Esophagus muscularis mucosa (tissue), 4 donors: ENCODE data around the gene RERE. TPM values are rescaled to one million over a fixed set of nuclear protein-coding genes. Genes with fewer than 3 reads are reported as not detected.

Experiments used
- DNase-seq: peaks from one replicate; pipeline ENCODE4 v3.0.0-alpha.2; 2017; ENCODE audit errors: extremely low spot score
- H3K27ac ChIP-seq, 4 donors: fragments of 200-600 bp; sonication (generic); replicated peaks in 1 of 4; 1 replicate in 3 of 4; 2 replicates in 1 of 4; pipeline ENCODE4 v1.5.1; 2016 to 2019; ENCODE audit warnings: mild to moderate bottlenecking in 1 of 4
- H3K27me3 ChIP-seq, 4 donors: fragments of 200-600 bp; sonication (generic); one replicate each; pipeline versions ENCODE4 v1.5.1 to v1.6.0; 2016 to 2019
- H3K36me3 ChIP-seq, 4 donors: fragments of 200-600 bp; sonication (generic); one replicate each; pipeline ENCODE4 v1.5.1; 2016 to 2019
- H3K4me1 ChIP-seq, 4 donors: fragments of 200-600 bp; sonication (generic); one replicate each; pipeline ENCODE4 v1.5.1; 2016 to 2019
- H3K4me3 ChIP-seq, 4 donors: fragments of 200-600 bp; sonication (generic); 1 replicate in 2 of 4; 2 replicates in 2 of 4; pipeline ENCODE4 v1.5.1; 2016 to 2019; ENCODE audit warnings: mild to moderate bottlenecking in 4 of 4, moderate library complexity in 1 of 4
- H3K9me3 ChIP-seq, 4 donors: fragments of 200-600 bp; sonication (generic); 1 replicate in 3 of 4; 2 replicates in 1 of 4; pipeline ENCODE4 v1.5.1; 2016 to 2019
- CTCF ChIP-seq, 3 experiments: fragments of 200-600 bp in 2 of 3; fragments of 450-650 bp in 1 of 3; sonication (generic) in 2 of 3; IDR thresholded peaks; one replicate each; pipeline ENCODE4 v1.5.1; 2017 to 2019; ENCODE audit warnings: antibody characterized with exemption in 3 of 3, mild to moderate bottlenecking in 2 of 3, moderate library complexity in 1 of 3
- EP300 ChIP-seq: sonication (generic); formaldehyde crosslinking; IDR thresholded peaks from one replicate; pipeline ENCODE4 v1.6.1; 2017; ENCODE audit warnings: antibody characterized with exemption
- POLR2A ChIP-seq: fragments of 450-650 bp; IDR thresholded peaks from one replicate; pipeline ENCODE4 v1.6.1; 2017; ENCODE audit warnings: antibody characterized with exemption, moderate library complexity, mild to moderate bottlenecking, low read depth
- POLR2AphosphoS5 ChIP-seq, 2 donors: sonication (generic); formaldehyde crosslinking; IDR thresholded peaks; one replicate each; pipeline ENCODE4 v1.6.1; 2017; ENCODE audit warnings: antibody characterized with exemption in 2 of 2
- WGBS: methylation state at CpG from one replicate; pipeline ENCODE4 v1.1.5; 2018; 5-methylcytosine and 5-hydroxymethylcytosine counted together
- intact Hi-C: fragments of 100-400 bp; cut with DNase I; formaldehyde crosslinking; loops from one replicate; pipeline ENCODE4 v1.15.1; 2023
- total RNA-seq, 4 donors: library from RNA; depleted of rRNA; stranded (reverse); fragments of >200 nt; gene quantifications; one replicate each; pipeline versions ENCODE4 v1.1.0 to v1.2.1, GENCODE V29; 2016

The RERE gene
- total RNA-seq, 4 donors from 2014 or later = 133 to 212 (median 168) TPM

- Histone ChIP-seq H3K4me3 (peak within 1 kb of the TSS; percentile 64 to 91 (median 70)), H3K27ac (peak within 1 kb of the TSS; percentile 69 to 77 (median 72)), H3K4me1 (peaks cover 20 to 52% (median 47%) of the 10 kb centered on the region in 4 donors), H3K27me3 (no peaks in the 10 kb centered on the region), H3K36me3 (no peaks in the 10 kb centered on the region), H3K9me3 (no peaks in the 10 kb centered on the region)
- TF ChIP-seq POLR2AphosphoS5 (IDR thresholded peaks at IDR 0.05) = peak; percentile 81 to 93
- no peak for TF ChIP-seq CTCF (IDR thresholded peaks at IDR 0.05)
- no peak for TF ChIP-seq EP300
- TF ChIP-seq POLR2A = peak; percentile 32
- intact Hi-C loops = loop anchor here (10.0 kb wide), 2 partner anchors 113 to 203 kb away; no protein-coding TSS in a partner anchor
- DNase-seq = no peak
- WGBS = 29% methylated on average over 21 of the region's 75 CpGs
Observed at GRCh38 chr1:8317647-8318381, 499.6 kb downstream of the RERE start, which contains the start of gene SLC45A1. SLC45A1 (plus strand) TSS chr1:8318114; CDS start chr1:8324330, 6,216 bp downstream.

- H3K27ac ChIP-seq = peak overlapping the region in 1 of 4 donors; percentile 0
- H3K9me3 ChIP-seq = no peaks in the 10 kb centered on the region
- H3K36me3 ChIP-seq = no peaks in the 10 kb centered on the region
- no peak overlapping the region for H3K4me3 ChIP-seq
- no peak for DNase-seq
- TF ChIP-seq POLR2AphosphoS5 (IDR thresholded peaks at IDR 0.05) = no peak
- TF ChIP-seq CTCF (IDR thresholded peaks at IDR 0.05) = no peak
- TF ChIP-seq POLR2A = no peak
- TF ChIP-seq EP300 = no peak
- no peaks in the 10 kb centered on the region for H3K27me3 ChIP-seq
- intact Hi-C loops = loop anchor here (2.0 to 10.0 kb wide), 4 partner anchors 111 to 333 kb away; no protein-coding TSS in a partner anchor
- H3K4me1 ChIP-seq = peaks cover 20 to 59% (median 55%) of the 10 kb centered on the region in 4 donors
- 95% methylated on average over 10 of the region's 14 CpGs for WGBS
Observed at GRCh38 chr1:8315573-8316475, 501.6 kb downstream of the RERE start.

- H3K9me3 ChIP-seq = no peaks in the 10 kb centered on the region
- TF ChIP-seq POLR2A (no peak), EP300 (no peak), POLR2AphosphoS5 (IDR thresholded peaks at IDR 0.05) (peak; percentile 66 to 77), CTCF (IDR thresholded peaks at IDR 0.05) (peak; percentile 91 to 96 (median 92))
- peaks cover 20 to 57% (median 52%) of the 10 kb centered on the region in 4 donors for H3K4me1 ChIP-seq
- H3K27ac ChIP-seq = peak overlapping the region in 1 of 4 donors; percentile 55
- intact Hi-C loops = loop anchor here (2.0 to 10.0 kb wide), 4 partner anchors 110 to 332 kb away; no protein-coding TSS in a partner anchor
- no peaks in the 10 kb centered on the region for H3K36me3 ChIP-seq
- DNase-seq = no peak
- no peaks in the 10 kb centered on the region for H3K27me3 ChIP-seq
- no peak overlapping the region for H3K4me3 ChIP-seq
- WGBS = 34% methylated on average over 14 of the region's 21 CpGs
Observed at GRCh38 chr1:8314346-8315280, 502.8 kb downstream of the RERE start.

- peaks cover 14 to 45% (median 40%) of the 10 kb centered on the region in 4 donors for H3K4me1 ChIP-seq
- TF ChIP-seq POLR2A (no peak), CTCF (IDR thresholded peaks at IDR 0.05) (no peak), EP300 (no peak), POLR2AphosphoS5 (IDR thresholded peaks at IDR 0.05) (no peak)
- no peaks in the 10 kb centered on the region for H3K9me3 ChIP-seq
- no peaks in the 10 kb centered on the region for H3K27me3 ChIP-seq
- no peaks in the 10 kb centered on the region for H3K36me3 ChIP-seq
- 83% methylated on average over 6 of the region's 6 CpGs for WGBS
- intact Hi-C loops = loop anchor here (10.0 kb wide), 2 partner anchors 108 to 198 kb away; no protein-coding TSS in a partner anchor
- no peak for DNase-seq
- H3K27ac ChIP-seq = peak overlapping the region in 1 of 4 donors; percentile 42
- H3K4me3 ChIP-seq = no peak overlapping the region
Observed at GRCh38 chr1:8313231-8313630, 504.2 kb downstream of the RERE start.
